ENCODE measurements around the gene RDH16.

DNA sequence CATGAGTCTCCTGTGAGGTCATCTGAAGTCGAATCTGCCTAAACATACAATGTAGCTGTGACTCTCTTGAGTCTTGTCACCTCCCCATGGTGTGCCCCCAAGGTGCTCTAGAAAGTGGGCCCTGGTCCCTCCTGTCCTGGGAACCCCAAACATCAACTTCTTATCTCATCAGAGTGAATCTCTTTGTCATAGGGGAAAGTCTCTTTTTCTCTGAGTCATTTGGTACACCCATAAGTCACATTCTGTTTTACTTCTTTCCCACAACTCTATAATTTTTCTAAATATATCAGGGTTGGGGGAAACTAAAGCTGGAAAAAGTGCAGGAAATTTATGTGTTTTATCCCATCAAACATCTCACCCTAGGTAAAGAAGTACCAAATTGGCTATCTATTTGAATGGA is 36.1 kb downstream of the RDH16 start:
- TF ChIP-seq POLR2AphosphoS5 (IDR thresholded peaks at IDR 0.05) (no peak), POLR2A (IDR thresholded peaks at IDR 0.05) (no peak), EP300 (IDR thresholded peaks at IDR 0.05) (no peak)
- TF ChIP-seq, protein P1, sequence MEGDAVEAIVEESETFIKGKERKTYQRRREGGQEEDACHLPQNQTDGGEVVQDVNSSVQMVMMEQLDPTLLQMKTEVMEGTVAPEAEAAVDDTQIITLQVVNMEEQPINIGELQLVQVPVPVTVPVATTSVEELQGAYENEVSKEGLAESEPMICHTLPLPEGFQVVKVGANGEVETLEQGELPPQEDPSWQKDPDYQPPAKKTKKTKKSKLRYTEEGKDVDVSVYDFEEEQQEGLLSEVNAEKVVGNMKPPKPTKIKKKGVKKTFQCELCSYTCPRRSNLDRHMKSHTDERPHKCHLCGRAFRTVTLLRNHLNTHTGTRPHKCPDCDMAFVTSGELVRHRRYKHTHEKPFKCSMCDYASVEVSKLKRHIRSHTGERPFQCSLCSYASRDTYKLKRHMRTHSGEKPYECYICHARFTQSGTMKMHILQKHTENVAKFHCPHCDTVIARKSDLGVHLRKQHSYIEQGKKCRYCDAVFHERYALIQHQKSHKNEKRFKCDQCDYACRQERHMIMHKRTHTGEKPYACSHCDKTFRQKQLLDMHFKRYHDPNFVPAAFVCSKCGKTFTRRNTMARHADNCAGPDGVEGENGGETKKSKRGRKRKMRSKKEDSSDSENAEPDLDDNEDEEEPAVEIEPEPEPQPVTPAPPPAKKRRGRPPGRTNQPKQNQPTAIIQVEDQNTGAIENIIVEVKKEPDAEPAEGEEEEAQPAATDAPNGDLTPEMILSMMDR (IDR thresholded peaks at IDR 0.05): no peak
